GM15510 (cell line): ENCODE data around the gene HELZ.

Source experiments
- POLR2A ChIP-seq: IDR thresholded peaks from 3 replicates; pipeline ENCODE4 v1.6.1; 2011; ENCODE audit warnings: borderline replicate concordance; ENCODE audit not compliant: insufficient read length; ENCODE audit errors: extremely low read depth

HELZ gene

GRCh38 chr17:67245073-67245693, at the start of gene HELZ:
HELZ (minus strand) TSS chr17:67245196; CDS start chr17:67218804, 26,392 bp downstream.
- peak; percentile 42 for TF ChIP-seq POLR2A

DNA sequence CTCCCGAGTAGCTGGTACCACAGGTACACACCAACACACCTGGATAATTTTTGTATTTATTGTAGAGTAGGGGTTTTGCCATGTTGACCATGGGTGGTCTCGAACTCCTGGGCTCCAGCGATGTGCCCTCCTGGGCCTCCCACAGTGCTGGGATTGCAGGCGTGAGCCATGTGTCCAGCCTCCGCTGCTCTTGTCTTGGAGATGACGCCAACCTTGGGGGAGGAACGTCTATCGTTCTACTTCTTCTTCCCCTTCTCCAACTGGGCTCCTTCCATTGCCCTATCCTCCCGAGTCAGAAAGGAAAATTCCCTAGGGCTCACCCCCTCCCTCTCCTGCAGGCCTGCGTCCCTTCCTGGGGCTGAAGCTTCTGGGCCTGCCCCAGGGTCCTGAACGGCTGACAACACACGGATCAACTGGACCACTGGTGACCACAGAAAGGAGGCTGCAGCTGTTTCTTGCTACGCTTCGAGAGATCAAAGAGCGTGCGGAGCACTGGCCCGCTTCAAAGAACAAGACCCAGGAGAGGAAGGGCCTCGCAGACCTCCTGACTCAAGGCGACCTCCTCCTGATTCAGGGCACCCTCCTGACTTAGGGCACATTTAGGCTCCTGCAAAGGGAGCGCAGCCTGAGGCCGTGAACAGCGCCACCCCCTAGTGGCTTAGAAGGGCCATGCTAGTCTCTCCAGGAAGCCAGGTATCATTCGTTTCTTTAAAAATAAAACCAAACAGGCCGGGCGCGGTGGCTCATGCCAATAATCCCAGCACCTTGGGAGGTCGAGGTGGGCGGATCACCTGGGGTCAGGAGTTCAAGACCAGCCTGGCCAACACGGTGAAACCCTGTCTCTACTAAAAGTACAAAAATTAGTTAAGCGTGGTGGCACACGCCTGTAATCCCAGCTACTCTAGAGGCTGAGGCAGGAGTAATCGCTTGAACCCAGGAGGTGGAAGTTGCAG, 48.5 kb upstream of the HELZ start:
- TF ChIP-seq POLR2A = no peak

DNA sequence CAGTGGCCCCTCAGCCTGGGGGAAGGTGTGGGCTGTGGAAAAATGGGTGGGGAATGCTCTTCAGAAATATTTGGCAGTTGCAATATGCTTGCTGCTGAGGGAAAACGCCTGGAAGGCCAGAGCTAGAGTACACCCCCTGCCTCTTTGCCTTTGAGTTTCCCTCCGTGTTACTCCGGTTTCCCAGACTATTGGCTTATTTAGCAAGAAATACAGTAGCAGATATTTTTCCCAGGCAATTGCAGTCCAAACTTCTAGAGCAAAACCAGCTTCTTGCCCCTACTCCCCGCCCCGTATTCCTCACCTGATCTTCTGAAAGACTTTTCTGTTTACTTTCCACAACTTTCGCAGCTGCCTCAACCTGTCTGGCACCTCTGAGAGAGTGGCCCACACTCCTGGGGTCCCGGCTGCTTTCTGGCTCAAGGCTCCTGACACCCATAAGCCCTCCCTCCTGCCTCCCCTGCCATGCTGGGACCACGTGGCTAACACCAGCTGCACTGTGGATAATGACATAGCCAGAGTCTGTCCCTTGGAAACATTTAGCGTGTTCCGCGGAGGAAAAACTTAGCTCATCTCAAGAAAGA, 45.8 kb upstream of the HELZ start:
- no peak for TF ChIP-seq POLR2A

DNA sequence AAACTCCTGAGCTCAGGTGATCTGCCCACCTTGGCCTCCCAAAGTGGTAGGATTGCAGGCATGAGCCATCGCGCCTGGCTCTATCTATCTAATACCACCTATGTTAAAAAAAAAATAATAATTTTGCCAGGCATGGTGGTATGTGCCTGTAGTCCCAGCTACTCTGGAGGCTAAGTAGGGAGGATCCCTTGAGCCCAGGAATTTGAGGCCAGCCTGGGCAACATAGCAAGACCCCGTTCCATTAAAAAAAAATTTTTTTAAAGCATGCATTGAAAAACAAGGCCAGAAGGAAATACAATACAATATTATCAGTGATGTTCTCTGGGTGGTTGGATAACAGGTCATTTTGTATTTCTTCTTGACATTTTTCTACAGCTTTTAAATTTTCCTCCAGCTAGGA, 45.2 kb upstream of the HELZ start:
- TF ChIP-seq POLR2A = no peak

DNA sequence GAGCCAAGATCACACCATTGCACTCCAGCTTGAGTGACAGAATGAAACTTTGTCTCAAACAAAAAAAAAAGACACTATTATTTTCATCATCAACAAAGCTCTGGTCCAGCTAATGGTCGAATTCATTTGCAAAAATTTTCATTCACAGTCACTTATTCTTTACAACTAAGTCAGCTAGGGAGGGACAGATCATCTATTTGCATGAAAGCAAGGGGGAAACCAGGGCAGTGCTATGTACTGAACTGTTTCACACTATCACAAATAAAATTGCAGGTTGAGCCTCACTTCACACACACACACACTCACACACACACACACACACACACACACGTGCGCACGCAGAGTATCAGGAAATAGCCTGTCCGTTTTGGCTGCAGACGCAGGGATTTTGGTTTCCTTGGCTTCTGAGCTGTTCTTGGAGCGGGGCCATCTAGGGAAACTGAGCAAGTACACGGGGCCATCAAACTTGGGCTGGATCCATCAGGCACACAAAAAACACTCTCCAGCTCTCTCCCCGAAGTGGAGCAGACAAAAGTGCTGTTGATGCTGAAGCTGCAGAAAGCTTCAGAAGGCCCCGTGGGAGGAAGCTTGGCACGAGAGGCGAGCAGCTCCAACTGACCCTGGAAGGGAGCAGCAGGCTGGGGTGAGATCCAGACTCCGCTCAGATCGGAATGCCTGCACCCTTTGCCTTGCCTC, 44.3 kb upstream of the HELZ start:
- no peak for TF ChIP-seq POLR2A

DNA sequence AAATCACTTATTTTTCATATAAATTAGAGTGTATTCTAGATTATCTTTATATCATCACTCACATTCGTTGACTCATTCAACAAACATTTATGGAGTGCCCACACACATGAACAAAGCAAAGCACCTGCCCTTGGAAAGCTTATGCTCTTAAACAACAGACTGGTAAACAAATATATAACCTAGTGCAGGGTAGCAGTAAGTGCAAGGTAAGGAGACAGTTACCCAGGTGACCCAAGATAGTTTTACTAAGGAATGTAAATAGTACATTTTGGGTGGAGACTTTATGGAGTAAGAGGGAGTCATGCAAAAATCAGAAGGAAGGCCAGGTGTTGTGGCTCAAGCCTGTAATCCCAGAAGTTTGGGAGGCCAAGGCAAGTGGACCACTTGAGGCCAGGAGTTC, 40.4 kb upstream of the HELZ start:
- no peak for TF ChIP-seq POLR2A

DNA sequence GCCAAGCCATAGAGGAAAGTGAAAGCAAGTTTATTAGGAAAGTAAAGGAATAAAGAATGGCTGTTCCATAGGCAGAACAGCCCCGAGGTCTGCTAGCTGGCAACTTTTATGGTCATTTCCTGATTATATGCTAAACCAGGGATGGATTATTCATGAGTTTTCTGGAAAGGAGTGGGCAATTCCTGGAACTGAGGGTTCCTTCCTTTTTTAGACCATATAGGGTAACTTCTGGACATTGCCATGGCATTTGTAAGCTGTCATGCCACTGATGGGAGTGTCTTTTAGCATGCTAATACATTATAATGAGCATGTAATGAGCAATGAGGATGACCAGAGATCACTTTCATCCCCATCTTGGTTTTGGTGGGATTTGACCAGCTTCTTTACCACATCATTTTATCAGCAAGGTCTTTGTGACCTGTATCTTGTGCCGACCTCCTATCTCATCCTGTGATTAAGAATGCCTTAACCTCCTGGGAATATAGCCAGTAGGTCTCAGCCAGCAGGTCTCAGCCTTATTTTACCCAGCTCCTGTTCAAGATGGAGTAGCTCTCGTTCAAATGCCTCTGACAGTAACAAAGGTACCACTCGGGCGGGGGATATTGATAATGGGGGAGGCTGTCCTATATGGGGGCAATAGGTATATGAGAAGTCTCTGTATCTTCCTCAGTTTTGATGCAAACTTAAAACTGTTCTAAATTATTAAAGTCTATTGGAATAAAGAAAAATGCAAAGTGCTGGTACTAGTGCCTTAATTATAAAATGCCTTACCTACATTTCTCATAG, 38.9 kb upstream of the HELZ start:
- TF ChIP-seq POLR2A = no peak

GRCh38 chr17:67281743-67282142, 36.7 kb upstream of the HELZ start:
- TF ChIP-seq POLR2A = no peak

GRCh38 chr17:67281053-67281452, 36.1 kb upstream of the HELZ start:
- no peak for TF ChIP-seq POLR2A

- no peak for TF ChIP-seq POLR2A
Measured at GRCh38 chr17:67280279-67280678, 35.3 kb upstream of the HELZ start.

GRCh38 chr17:67279115-67279514, 34.1 kb upstream of the HELZ start:
- TF ChIP-seq POLR2A = no peak

DNA sequence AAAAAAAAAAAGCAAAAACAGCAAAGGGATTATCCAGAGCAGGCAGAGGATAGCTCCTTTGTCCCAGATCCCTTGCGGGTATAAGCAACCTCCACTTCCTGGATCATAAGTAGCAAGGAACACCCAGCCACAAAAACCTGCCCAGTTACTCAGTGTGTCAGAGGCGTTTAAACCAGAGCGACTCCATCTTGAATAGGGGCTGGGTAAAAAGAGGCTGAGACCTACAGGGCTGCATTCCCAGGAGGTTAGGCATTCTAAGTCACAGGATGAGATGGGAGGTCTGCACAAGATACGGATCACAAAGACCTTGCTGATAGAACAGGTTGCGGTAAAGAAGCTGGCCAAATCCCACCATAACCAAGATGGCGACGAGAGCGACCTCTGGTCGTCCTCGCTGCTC, 33.4 kb upstream of the HELZ start:
- no peak for TF ChIP-seq POLR2A

GRCh38 chr17:67276075-67276474, 31.1 kb upstream of the HELZ start:
- TF ChIP-seq POLR2A = no peak

GRCh38 chr17:67274466-67274865, 29.5 kb upstream of the HELZ start:
- no peak for TF ChIP-seq POLR2A
